Midbrain (tissue), 1 donor: ENCODE measurements around the gene P4HB.

Source experiments
- DNase-seq: peaks from one replicate; lab custom pipeline; 2025; lab: John Stamatoyannopoulos, UW

The P4HB gene

GRCh38 chr17:81868674-81869220 is 8.4 kb upstream of the P4HB start:
- no peak for DNase-seq

GRCh38 chr17:81867991-81868673 is 7.8 kb upstream of the P4HB start:
- DNase-seq: no peak

- no peak for DNase-seq
Observed at GRCh38 chr17:81867170-81867990, 7.0 kb upstream of the P4HB start.

- no peak for DNase-seq
Observed at GRCh38 chr17:81866440-81867169, 6.3 kb upstream of the P4HB start.

GRCh38 chr17:81865733-81866439 is 5.6 kb upstream of the P4HB start:
- no peak for DNase-seq

- DNase-seq: no peak
Observed at GRCh38 chr17:81865358-81865732, 5.0 kb upstream of the P4HB start.

- DNase-seq: no peak
Observed at GRCh38 chr17:81863833-81864768, 3.8 kb upstream of the P4HB start.

GRCh38 chr17:81863123-81863675 is 2.9 kb upstream of the P4HB start:
- DNase-seq: no peak

GRCh38 chr17:81860756-81861568 is 627 bp upstream of the P4HB start:
- DNase-seq: peak; percentile 100

- DNase-seq: no peak
Observed at GRCh38 chr17:81858967-81859905, 1.1 kb downstream of the P4HB start.

GRCh38 chr17:81858170-81858966 is 2.0 kb downstream of the P4HB start:
- no peak for DNase-seq

- DNase-seq: no peak
Observed at GRCh38 chr17:81854974-81855774, 5.2 kb downstream of the P4HB start.

GRCh38 chr17:81852237-81852636 is 8.1 kb downstream of the P4HB start:
- DNase-seq: no peak

GRCh38 chr17:81851423-81851822 is 8.9 kb downstream of the P4HB start:
- DNase-seq: no peak

GRCh38 chr17:81849457-81849856 is 10.9 kb downstream of the P4HB start:
- DNase-seq: no peak
